Mesodermal cell (in vitro differentiated cells): ENCODE results near the gene ZNF692.
A peak's percentile ranks its signal among the peaks of the same experiment; 100 is the strongest.

ENCODE experiments used
- H3K27ac ChIP-seq: 2 replicates; pipeline ENCODE4 v1.7.0; 2013; ENCODE audit warnings: mild to moderate bottlenecking, low read depth, low read length, moderate library complexity; ENCODE audit not compliant: severe bottlenecking
- H3K36me3 ChIP-seq: 2 replicates; pipeline ENCODE4 v1.7.1; 2013; ENCODE audit warnings: mild to moderate bottlenecking, low read length, moderate library complexity; ENCODE audit not compliant: control insufficient read depth, insufficient read depth
- H3K4me1 ChIP-seq: one replicate; pipeline ENCODE4 v1.7.1; 2013; ENCODE audit warnings: mild to moderate bottlenecking, low read length; ENCODE audit not compliant: insufficient read depth, control insufficient read depth, poor library complexity, severe bottlenecking
- H3K4me3 ChIP-seq: 2 replicates; pipeline ENCODE4 v1.7.0; 2013; ENCODE audit warnings: low read length, control low read depth, mild to moderate bottlenecking; ENCODE audit not compliant: insufficient read depth, poor library complexity, severe bottlenecking; ENCODE audit errors: extremely low read depth
- H3K9me3 ChIP-seq: 2 replicates; pipeline ENCODE4 v1.7.1; 2013; ENCODE audit warnings: mild to moderate bottlenecking, low read length, moderate library complexity; ENCODE audit not compliant: control insufficient read depth
- WGBS, 2 experiments: methylation state at CpG; one replicate each; pipeline ENCODE4 v1.1.5; 2013; ENCODE audit warnings: missing lambda C conversion rate in 2 of 2; ENCODE audit not compliant: insufficient coverage in 2 of 2; 5-methylcytosine and 5-hydroxymethylcytosine counted together

ZNF692 gene

DNA sequence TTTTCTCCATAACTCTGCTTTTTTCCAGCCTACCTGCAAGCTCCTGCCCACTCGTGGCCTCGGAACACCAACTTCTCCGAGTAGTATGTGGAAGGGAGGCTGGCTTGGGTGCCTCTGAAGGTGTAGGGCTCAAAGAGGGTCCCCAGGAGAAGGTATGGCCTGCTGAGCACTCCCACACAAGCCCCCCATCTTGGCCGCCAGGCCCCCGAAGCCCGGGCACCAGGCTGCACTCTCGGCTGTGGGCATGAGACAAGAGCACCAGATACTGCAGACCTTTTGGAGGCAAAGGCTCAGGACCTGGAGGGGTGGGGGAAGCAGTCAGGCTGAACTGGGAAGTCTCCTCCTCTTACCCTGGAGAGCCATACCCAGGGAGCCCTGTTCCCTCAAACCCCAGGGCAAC lies 1.7 kb downstream of the ZNF692 start:
- 100% methylated on average over 4 of the region's 7 CpGs; no CpG with 5 or more reads in 1 of the 2 experiments for WGBS, 2 experiments
- Histone ChIP-seq H3K36me3 (peaks cover 34% of the 10 kb centered on the region), H3K4me1 (peaks cover 10% of the 10 kb centered on the region), H3K4me3 (peak overlapping the region; percentile 64), H3K9me3 (no peaks in the 10 kb centered on the region), H3K27ac (no peak overlapping the region)

DNA sequence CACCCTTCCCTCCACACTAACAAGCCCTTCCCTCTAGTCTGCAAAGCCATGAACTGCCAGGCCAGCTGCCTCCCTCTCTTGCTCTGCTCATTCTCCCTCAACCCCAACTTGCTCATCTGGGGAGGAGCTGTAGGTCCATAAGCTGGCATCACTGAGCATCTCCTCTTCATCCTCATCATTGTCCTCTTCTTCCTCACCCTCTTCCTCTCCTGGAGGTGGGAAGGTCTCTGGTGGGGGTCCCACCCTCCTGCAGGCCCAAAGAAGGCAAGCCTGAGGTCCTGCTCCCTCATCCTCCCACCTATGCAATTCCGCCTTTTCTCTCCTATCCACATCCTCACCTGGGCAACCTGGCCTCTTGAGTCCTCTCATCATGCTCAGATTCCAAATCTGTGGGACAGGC lies 2.7 kb downstream of the ZNF692 start:
- Histone ChIP-seq H3K4me1 (peaks cover 10% of the 10 kb centered on the region), H3K4me3 (no peak overlapping the region), H3K9me3 (no peaks in the 10 kb centered on the region), H3K27ac (no peak overlapping the region), H3K36me3 (peaks cover 42% of the 10 kb centered on the region)
- WGBS, 2 experiments: 100% methylated on average over 1 of the region's 1 CpG

DNA sequence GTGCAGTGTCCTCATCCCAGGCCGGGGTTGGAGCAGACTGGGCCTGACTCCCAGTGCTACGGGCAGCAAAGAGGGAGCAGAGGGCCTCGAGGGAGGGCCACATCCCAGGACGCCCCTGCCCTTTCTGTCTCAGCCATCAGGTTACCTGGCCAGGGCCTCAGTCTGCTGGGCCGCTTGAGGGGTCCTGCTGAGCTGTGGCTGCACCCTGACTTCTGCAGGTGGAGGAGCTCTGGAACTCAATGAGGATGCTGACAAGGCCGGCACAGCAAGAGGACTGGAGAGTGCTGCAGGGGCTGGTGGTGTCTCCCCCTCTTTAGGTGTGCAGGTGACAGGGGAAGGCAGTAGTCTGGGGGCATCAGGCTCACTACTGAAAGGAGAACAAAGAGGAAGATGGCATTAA lies 3.3 kb downstream of the ZNF692 start:
- WGBS, 2 experiments: 83 to 91% methylated on average over 5 to 6 of the region's 6 CpGs

DNA sequence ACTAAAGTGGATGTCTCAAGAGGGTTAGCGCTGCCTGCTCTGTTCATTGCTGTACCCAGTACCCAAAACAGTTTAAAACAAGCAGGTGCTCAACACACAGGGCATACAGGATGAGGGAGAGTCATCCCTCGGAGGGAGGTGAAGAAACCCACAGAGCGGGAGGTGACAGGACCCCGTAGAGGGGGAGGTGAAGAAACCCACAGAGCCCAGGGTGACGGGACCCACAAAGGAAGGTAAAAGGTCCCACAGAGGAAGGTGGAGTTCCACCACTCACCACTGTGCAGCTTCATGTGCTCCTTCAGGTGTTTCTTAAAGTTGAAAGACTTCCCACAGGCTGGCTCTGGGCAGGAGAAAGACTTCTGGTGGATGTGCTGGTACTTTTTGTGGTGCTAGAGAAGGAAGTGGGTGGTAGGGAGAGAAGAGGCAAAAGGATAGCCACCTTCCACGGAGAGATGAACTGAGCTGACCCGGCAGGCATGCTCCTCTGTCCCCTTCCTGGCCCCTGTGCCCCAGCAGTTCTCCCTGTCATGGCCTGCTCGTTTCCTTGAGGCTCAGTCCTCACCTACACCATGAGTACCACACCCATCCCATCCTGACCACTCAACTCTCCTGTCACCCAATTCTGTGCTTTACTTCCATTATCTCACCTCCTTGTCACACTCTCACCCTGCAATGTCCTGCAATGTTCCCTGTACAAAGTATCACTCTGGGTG lies 5.1 kb downstream of the ZNF692 start:
- H3K4me3 ChIP-seq: no peak overlapping the region
- no peak overlapping the region for H3K27ac ChIP-seq
- H3K4me1 ChIP-seq: peaks cover 10% of the 10 kb centered on the region
- WGBS, 2 experiments: 97 to 98% methylated on average over 4 to 6 of the region's 8 CpGs
- no peaks in the 10 kb centered on the region for H3K9me3 ChIP-seq
- H3K36me3 ChIP-seq: peaks cover 63% of the 10 kb centered on the region

More for the DNA sequence above, 3.3 kb downstream of the ZNF692 start:
- peaks cover 47% of the 10 kb centered on the region for H3K36me3 ChIP-seq
- H3K9me3 ChIP-seq: no peaks in the 10 kb centered on the region
- peaks cover 10% of the 10 kb centered on the region for H3K4me1 ChIP-seq
- H3K27ac ChIP-seq: no peak overlapping the region
- no peak overlapping the region for H3K4me3 ChIP-seq

DNA sequence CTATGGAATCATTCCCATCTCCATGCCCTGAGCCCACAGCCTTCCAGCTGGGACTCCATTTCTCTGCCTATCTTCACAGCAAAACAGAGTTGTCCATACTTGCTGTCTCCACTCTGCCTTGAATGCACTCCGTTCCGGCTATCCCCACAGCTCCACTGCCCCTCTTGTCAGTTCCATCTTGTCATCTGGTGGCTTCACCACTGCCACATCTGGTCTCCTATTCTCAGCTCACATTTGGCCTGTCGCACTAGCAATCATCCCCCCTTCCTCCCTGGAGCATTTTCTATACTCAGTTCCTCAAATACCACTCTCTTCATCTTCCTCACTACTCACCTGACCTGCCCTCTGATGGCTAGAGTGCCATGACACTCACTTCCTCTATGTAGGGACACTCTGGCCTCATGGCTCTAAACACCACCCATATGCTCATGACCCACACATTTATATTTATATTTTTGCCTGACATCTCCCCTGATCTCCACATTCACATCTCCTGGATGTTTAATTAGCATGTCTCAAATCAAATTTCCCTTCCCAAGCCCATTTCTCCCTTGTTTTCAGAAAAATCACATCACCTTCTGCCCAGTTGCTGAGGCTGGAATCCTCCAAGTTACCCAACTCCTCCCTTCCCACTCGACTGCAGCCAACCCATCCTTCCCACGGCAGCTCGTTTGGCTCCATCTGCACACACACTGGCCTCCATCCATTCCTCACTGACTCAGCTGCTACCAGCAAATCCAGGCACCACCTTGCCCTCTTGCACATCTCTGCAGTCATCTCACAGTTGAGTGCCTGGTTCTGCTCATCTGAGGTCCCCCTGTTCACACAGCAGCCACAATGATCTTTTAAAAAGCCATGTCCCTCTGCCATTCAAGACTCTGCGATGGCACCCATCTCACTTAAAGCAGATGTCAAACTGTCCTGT lies 6.1 kb downstream of the ZNF692 start:
- Histone ChIP-seq H3K36me3 (peaks cover 73% of the 10 kb centered on the region), H3K9me3 (no peaks in the 10 kb centered on the region), H3K27ac (no peak overlapping the region), H3K4me1 (peaks cover 9% of the 10 kb centered on the region), H3K4me3 (no peak overlapping the region)
- WGBS, 2 experiments: 89 to 94% methylated on average over 3 to 7 of the region's 7 CpGs

DNA sequence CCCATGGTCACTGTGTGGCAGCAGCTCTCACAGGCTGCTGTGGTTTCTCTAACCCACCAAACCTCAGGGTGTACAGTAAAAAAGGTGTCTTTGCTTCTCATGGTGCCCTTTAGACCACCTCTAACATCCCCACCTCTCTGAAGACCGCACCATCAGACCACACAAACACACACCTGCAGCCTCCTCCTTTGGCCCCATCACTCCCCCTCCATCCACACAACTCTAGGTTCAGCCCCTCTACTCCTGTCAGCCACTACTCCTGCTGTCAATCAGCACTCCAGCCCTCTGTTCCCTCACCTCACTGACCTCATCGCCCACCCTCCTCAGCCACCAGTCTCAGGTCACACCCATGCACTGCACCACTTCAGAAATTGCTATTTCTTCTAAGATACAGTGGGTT lies 7.5 kb downstream of the ZNF692 start:
- H3K36me3 ChIP-seq: peaks cover 86% of the 10 kb centered on the region

DNA sequence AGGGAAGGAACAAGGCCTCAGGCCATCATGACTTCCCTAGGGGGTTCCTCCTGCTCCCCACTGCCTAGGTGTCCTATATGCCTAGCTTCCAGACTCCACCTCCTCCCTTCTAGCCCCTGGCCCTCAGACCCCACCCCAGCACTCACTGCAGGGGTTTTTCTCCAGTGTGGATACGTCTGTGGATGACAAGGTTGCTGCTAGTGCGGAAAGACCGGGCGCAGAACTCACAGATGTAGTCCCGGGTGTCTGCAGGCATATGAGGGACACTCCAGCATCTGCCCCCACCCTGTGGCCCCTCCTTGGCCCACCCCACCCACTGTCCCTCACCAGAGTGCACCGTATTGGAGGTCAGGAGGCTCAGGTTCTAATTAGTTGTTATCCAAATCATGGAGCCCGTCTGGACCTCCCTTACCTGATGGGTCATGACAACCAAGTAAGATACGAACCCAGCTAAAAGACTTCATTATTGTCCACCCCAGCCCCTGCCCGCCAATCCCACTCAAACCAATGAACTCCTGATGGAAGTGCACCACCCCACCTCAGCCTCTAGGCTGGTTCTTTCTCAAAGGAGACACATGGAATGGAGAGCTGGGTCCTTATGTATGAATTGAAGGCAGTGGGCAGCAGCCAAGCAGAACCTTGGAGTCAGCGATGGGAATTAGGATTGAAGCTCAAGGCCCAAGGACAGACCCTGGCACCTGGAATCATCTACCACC lies 8.2 kb downstream of the ZNF692 start:
- H3K4me1 ChIP-seq: no peaks in the 10 kb centered on the region
- 92 to 100% methylated on average over 3 to 6 of the region's 10 CpGs for WGBS, 2 experiments
- H3K36me3 ChIP-seq: peaks cover 86% of the 10 kb centered on the region
- H3K9me3 ChIP-seq: no peaks in the 10 kb centered on the region
- peak overlapping the region; percentile 45 for H3K27ac ChIP-seq
- no peak overlapping the region for H3K4me3 ChIP-seq

More for the DNA sequence above, 7.5 kb downstream of the ZNF692 start:
- Histone ChIP-seq H3K4me3 (no peak overlapping the region), H3K27ac (no peak overlapping the region), H3K4me1 (peaks cover 2% of the 10 kb centered on the region), H3K9me3 (no peaks in the 10 kb centered on the region)
- WGBS, 2 experiments: 100% methylated on average over 1 of the region's 2 CpGs

DNA sequence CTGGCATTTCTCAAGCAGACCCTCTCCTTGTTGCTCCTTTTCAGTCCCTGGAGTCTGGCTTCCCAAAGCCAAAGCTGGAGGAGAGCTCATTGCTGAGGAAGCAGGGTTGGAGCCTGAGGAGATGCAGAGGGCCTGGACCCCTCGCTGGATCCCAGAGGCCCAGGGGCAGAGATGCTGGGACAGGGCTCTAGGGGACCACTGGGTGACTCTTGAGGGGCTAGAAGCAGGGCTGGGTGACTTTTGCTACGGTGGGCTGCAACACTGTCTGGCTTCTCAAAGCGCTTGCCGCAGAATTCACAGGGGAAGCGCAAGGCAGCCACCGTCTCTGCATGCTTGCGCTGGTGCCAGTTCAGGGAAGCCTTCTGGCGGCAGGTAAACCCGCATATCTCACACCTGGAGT lies 8.8 kb downstream of the ZNF692 start:
- 93 to 97% methylated on average over 9 of the region's 9 CpGs for WGBS, 2 experiments
- H3K4me3 ChIP-seq: no peak overlapping the region
- H3K9me3 ChIP-seq: no peaks in the 10 kb centered on the region
- H3K36me3 ChIP-seq: peaks cover 86% of the 10 kb centered on the region
- H3K27ac ChIP-seq: peak overlapping the region; percentile 45
- H3K4me1 ChIP-seq: no peaks in the 10 kb centered on the region

DNA sequence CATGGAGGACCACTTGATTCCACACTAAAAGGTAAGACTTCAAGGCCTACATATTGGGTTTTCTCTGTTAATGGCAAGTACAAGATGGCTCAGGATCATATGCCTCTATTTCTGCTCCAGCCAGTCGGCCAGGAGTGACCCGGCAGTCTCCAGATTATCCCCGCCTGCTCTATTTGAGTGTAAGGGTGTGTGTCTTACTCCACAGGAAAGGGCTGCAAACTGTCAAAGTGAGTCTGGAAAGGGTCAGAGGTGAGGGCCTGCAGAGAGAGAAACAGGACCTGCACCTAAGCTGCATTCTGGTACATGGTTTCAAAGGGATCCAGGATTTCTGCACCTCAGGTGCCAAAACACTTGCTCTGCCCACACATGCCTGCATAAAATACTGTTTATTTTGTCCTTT lies 9.2 kb downstream of the ZNF692 start:
- H3K36me3 ChIP-seq: peaks cover 86% of the 10 kb centered on the region
- 90 to 97% methylated on average over 3 of the region's 3 CpGs for WGBS, 2 experiments

DNA sequence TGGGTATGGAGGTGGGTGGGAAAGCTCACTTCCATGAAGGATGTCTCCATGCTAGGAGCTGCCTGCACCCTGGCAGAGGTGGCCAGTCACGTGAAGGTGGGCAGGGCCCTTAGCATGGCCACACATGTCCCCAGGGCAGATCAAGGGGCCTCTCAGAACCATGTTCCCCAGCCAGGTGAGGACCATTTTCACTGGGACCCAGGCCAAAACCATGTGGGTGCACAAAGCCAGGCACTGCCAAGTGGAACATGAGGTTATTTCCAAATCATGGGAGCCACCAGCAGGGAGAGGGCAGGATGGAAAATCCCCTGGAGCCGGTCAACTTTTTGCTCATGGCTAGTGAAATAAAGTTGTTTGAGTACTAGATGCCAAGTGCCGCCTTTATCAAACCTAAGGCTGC lies 9.7 kb downstream of the ZNF692 start:
- WGBS, 2 experiments: 97 to 100% methylated on average over 1 to 3 of the region's 3 CpGs
- H3K36me3 ChIP-seq: peaks cover 86% of the 10 kb centered on the region
- H3K27ac ChIP-seq: no peak overlapping the region
- H3K4me3 ChIP-seq: no peak overlapping the region
- H3K9me3 ChIP-seq: no peaks in the 10 kb centered on the region
- no peaks in the 10 kb centered on the region for H3K4me1 ChIP-seq

More for the DNA sequence above, 9.2 kb downstream of the ZNF692 start:
- no peak overlapping the region for H3K4me3 ChIP-seq
- peak overlapping the region; percentile 45 for H3K27ac ChIP-seq
- H3K9me3 ChIP-seq: no peaks in the 10 kb centered on the region
- no peaks in the 10 kb centered on the region for H3K4me1 ChIP-seq
